ENCODE results near the gene URGCP.
"Not testable (repeated sequence)": the region's sequence is repeated elsewhere in the genome, so short reads cannot be mapped to it uniquely, and the experiment has no call there.

Gene URGCP

DNA sequence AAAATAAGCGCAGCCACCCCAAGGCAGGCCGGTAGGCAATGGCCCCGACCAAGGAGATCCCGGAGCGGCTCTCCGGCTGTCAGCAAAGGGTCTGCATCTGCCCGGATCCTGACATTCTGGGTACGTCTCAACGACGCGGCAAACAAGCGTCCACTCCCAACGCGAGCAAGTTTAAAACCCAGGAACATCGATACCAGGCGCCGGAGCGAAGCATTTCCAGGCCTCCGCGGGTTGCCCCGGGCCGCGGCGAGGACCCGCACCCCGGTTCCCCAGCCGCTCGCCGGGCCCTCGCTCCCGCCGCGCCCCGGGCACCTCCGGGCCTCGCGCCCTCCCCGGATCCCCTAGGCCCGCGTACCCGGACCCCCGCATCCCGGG lies 453 bp downstream of the URGCP start:
- DNase-seq: peak; percentile 22

DNA sequence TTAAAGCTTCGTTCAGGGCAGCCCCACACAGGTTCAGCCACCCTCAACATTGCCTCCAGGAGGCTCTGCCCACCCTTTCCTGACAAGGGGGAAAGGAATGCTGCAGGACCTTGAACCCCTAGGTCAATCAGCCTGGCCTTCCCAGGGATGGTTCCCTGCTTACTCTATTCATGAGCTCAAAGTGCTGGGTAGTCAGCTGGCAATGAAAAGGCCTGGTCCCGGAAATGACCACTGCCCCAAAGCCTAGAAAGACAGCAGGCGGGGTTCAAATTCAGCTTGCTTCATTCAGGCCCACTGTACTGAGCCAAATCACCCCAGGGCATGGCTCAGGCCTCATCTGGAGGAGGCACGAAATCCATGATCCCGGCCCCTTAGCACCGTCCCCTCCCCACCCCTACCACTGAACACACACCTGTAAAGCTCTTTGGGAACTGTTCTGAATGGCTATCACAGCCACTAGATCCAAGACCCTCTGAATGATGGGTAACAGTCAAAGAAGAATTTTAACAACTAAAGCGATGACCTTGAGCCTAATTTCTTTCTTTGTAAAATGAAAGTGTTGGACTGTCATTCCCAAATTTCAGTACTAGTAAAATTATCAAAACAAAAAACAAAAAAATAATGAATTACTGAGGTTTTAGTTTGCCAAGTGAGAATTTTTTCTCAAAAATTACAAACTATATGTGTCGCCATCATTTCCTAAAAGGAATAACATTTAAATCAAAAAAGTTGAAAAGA lies 1.0 kb downstream of the URGCP start:
- no peak for DNase-seq

DNA sequence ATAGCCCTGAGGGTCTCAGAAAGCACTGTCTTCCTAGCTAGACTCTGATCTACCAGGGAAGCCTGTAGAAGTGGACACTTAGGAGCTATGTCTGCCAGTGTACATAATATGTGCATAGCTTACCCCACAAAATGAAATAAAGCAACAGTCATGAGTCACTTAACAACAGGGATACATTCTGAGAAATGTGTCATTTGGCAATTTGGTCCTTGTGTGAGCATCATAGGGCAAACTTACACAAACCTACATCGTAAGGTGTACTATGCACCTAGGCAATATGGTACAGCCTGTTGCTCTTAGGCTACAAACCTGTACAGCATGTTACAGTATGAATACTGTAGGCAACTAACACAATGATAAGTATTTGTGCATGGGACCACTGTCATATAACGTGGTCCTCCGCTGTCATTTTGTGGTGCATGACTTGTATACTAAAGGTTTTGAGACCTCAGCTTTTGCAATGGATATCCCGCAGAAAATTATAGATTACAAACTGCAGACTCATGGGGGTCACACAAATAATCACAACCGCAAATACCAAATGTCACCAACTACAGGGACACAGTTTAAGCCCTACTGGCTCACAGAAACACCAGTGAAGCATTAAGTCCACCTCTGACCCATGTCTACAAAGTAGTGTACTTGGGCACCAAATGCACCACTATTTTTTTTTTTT lies 1.7 kb downstream of the URGCP start:
- no peak for DNase-seq

DNA sequence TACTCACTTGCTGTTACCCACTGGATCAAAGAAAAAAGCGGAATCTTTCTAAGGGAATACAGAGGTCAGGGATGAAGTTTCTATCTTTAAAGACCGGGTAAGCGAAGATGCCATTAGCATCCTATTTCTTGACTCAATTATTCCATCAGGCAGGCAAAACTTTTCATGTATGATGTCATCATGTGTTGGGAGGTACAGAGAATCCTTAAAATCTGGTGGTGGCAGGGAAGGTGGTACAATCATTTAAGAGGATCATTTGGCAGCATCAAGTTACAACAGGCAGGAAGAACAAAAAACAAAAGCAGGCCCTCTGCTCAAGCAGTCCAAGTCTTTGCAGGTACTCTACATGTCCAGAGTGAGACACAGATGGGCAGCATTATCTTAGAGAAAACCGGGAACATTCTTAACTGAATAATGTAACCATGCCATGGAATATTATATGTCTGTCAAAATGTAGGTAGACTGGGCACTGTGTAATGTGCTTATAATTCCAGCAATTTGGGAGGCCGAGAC lies 3.8 kb downstream of the URGCP start:
- DNase-seq: no peak

DNA sequence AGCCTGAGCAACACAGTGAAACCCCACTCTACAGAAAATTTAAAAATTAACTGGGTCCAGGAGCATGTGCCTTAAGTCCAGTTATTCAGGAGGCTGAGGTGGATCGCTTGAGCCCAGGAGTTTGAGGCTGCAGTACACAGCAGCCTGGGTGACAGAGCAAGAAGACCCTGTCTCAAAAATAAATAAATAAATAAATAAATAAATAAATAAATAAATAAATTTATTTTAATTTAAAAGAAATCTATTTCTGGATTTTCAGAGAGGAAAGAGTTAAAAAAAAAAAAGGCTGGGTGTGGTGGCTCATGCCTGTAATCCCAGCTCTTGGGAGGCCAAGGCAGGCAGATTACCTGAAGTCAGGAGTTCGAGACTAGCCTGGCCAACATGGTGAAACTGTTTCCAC lies 7.8 kb downstream of the URGCP start:
- DNase-seq: not testable (repeated sequence)

DNA sequence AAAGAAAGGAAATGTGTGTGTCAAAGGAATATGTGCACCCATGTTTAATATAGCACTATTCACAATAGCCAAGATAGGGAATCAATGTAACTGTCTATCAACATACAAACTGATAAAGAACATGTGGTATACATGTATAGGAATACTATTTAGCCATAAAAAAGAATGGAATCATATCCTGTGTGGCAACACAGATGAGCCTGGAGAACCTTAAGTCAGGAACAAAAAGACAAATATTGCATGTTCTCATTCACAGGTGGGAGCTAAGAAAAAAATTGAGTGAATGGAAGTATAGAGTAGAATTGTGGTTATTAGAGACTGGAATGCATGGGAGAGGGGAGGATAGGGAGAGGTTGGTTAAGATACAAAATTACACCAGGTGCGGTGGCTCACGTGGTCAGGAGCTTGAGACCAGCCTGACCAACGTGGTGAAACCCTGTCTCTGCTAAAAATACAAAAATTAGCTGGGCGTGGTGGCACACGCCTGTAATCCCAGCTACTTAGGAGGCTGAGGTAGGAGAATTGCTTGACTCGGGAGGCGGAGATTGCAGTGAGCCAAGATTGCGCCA lies 10.5 kb downstream of the URGCP start:
- no peak for DNase-seq

DNA sequence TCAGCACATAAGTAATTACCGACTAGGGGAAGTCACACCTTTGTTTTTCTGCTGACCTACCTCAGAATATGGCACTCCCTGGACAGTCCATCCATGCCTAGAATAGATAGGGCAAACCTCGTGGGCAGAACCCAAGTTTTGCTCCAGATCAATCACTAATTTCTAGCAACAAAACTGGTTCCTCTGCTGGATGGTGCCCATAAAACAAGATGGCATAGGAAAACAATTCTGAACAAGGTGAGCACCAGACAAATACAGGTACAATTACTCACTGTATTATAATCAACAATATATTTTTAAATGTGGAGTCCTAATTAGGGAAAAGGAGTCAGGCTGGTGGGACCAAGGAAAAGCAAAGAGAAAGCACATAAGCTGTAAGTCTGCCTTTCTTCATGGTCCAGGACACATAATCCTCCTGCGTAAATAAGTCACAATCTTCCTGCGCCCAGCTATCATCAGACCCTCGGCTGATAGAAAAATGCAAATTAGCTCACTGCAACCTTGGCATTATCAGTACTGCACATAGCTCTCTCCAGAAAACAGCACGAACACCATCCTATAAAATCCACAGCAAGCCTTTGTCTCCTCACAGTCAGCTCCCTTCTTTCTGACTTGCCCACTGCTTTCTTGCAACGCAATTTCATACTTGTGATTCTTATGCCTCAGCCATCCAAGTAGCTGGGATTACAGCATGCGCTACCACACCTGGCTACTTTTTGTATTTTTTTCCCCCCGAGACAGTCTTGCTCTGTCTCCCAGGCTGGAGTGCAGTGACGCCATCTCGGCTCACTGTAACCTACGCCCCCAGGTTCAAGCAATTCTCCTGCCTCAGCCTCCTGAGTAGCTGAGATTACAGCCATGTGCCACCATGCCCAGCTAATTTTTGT lies 15.1 kb downstream of the URGCP start:
- DNase-seq: no peak

DNA sequence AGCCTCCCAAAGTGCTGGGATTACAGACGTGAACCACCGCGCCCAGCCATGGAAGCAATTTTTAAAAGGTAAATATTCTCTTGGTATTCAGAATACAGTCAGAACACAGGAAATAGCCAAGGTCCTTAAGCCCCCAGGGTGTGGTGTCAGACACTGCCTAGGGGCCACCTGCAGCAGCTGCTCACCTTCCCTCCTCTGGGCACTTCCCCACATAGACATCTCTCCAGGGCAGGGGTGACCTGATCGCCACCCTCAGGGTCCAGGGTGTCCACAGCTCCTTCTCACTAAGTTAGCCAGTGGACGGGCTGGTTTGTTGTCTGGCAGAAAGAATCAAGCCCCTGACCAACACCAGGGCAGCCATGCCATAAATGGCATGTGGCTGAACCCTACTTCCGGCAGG lies 15.9 kb downstream of the URGCP start:
- no peak for DNase-seq

DNA sequence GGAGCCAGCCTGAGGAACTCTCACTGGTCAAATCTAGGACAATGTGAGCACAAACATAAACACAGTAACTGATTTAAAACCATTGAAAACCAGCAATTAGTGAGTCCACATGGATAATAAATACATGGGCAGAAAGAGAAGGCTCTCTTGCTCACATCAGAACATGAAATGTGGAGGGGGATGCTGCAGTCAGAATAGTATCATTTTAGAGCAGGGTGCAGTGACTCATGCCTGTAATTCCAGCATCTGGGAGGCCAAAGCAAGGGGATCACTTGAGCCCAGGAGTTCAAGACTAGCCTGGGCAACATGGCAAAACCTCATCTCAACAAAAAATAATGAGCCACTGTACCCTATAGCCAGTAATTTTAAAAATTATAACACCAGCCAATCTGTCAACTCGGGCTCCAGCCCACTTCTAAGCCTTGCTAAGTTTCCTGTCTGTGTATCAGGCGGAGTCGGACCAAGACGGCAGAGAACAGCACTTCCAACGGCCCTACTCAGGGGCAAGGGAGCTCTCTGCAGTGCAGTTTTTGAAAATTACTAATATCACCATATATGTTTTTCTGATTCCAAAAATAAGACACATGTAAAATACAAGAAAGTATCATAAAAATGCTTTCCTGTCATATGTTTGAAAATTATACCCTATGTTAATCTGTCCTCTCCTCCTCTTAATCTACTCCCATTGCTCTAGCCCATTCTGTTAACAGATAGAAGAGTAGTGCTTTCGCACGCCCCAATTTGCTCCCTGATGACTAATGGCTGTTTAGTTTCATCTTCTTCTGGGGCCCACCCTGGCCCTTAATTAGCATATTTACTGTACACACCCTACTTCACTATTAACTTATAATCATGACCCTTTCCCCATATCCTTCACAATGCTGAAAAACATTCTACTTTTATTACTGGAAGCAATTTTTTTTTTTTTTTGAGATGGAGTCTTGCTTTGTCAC lies 17.1 kb downstream of the URGCP start:
- DNase-seq: no peak

DNA sequence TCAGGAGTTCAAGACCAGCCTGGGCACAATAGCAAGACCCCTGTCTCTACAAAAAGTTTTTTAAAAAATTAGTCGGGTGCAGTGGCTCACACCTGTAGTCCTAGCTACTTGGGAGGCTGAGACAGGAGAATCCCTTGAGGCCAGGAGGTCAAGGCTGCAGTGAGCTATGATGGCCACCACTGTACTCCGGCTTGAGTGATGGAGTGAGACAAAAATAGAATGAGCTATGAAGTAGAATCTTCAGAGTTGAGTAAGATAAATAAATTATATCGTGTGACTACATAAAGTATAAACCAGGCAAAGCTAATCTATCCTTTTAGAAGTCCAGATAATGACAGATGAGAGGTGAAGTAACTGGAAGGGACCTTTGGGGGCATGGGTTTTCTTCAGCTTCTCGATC lies 21.8 kb downstream of the URGCP start:
- DNase-seq: no peak

DNA sequence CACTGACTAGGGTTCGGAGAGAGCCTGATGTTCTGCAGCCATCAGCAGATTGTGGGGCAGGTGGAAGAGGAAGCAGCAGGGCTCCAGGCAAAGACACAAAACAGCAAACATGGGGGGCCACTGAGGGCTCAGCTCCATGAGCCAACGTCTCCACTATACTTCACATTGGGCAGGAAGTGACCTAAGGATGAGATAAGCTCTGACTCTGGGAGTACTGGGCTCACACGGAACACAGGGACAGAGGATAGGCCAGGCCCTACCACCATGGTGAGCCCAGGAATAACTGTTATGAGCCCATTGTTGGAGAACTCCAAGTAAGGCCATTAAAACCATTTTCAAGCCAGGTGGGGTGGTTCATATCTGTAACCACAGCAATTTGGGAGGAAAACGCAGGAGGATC lies 22.2 kb downstream of the URGCP start:
- no peak for DNase-seq

DNA sequence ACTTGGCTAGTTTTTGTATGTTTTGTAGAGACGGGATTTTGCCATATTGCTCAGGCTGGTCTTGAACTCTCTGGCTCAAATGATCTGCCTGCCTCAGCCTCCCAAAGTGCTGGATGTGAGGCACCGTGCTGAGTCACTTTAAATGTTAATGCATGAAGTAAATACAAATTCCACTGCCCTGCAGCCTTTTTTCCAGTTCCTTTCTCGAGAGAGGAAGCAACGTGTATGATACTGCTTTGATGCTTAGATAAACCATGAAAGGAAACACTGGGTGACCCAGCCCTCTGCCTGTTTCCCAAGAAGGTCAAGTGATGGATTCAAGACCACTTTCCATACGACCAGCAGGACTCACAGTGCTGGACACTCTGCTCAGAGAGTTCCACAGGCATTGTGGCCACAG lies 25.8 kb downstream of the URGCP start:
- DNase-seq: no peak

DNA sequence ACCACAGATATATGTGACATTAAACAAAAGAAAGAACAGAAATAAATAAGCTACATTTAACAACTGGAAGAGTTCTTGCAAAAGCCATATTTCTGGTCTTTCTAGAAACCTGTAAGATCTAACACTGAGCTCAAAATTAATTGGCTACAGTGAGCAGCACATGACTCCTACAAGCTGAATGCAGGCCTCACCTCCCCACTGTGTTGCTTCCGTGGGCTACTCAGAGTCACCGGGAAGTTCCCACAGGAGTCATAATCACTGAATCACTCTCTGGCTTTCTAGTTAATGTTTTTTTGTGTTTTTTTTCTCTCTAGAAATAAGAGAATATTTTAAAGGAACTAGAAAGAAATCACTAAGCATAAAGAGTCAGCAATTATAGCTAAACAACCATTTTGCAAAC lies 26.9 kb downstream of the URGCP start:
- no peak for DNase-seq

DNA sequence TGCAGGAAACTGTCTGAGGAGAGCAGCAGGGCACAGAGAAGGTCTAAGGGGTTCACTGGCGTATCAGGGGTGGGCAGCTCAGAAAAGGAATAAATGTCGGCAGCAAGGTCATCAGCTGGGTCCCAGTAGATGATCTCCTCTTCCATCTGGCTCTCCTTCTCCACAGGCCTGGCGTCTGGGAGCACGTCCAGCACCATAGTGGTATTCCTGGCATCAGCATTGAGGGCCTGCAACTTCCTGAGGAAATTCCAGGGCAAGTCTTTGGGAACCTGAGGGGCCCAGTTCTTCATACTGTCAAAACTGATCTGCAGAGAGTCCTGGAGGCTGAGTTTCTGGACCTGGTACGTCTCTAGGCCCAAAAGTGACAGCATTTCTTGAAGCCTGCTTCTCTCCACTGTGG lies 27.5 kb downstream of the URGCP start:
- no peak for DNase-seq

DNA sequence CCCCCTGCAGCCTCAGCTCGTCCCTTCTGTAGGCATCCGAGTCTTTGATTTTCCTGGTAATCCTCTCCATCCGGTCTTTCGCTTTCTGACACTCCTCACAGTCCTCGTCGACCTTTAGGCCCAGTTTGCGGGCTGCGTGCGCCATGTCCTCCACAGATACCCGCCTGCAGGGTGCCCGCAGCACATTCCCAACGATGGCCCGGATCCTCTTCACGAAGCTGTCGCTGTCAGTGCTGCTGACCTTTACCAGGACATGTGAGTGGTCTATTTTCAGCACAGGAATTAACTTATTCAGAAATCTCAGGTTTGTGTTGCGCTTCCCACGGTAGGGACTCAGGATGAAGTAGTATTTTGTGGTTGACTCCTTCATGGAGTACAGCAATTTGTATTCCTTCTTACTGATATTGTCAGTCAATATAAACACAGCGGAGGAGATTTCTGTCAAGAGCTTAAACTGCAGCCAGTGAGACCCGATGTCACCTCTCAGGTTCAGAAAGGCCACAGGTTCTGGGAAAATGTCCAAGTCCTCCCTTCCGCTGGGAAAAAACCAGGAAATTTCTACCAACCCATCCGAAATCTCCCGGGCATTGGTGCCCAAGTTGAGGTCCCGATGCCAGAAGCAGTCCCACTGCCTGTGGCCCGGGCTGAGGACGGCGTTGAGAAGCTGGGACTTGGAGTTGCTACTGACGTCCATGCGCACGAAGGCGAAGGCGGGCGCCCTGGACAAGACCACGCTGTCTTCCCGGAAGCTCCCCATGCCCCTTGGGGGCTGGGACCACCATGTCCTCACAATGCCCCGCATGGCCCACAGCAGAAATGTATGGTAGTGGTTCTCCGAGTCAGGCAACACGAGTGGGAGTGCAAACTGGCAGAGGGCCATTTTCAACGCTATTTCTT lies 28.2 kb downstream of the URGCP start:
- DNase-seq: no peak

DNA sequence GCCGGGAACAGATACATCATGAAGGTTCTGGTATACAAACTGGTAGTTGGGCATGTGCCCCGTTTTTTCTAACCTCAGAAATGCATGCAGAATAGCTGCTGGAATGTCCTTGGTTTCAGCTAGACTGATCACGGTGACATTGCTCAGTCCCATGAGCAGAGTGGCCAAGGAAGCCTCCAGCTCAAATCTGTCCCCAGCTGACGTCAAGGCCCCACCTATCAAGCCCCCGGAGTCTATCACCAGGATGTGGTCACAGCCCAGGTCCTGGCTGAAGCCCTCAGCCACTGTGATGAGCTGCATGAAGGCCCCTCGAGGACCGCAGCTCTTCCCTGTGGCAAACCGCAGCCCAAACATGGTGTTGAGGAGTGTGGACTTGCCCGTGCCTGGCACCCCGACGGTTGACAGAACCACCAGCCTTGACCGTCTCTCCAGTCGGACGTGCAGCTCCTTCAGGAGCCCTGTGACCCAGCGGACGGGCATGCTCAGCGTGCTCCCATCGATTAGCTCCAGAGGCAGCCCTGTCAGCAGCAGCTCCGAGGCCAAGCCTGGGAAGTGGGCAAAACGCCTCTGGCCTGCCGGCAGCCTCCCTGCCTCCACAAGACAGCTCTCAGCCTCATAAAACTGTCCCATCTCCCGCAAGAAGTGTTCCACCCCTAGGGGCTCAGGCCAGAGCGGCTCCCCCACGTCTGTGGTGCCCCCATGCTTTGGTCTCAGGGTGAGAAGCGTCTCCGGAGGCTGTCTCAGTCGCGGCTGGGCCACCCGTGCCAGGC lies 29.2 kb downstream of the URGCP start:
- DNase-seq: no peak

DNA sequence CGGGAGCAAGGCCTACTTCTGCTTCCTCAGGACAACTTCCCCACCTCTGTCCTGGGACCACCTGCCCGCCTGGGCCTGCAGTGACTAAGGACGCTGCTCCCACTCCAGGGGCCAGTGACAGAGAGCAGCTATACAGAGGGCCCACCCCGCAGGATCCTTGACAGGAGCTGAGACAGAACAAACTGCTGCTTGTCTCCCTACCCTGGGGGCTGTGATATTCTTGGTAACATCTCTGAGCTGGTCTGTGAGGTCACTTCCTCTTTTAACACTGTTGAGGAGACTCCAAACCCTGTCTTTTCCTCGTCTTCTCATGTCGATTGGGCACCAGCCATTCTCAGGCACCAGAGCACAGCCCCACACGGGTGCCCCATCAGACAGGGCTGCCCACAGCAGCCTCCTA lies 30.2 kb downstream of the URGCP start:
- DNase-seq: no peak

DNA sequence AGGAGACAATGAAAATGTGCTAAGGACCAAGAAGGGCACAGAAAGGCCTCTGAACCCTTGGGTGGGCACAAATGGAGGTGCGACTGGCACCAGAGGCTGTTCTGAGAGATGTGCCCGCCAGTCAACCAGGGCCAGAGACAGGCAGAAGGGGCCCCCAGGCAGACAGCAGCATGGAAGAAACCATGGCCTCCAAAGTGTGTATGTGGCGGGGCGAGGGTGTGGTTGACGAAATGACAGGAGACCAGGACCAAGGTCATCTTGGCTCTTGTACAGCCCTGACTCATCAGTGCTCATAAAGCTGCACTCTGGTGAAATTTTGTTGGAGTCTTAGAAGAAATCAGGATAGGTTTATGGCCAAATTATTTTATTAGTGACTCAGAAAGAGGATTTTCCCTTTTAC lies 33.1 kb downstream of the URGCP start:
- no peak for DNase-seq

DNA sequence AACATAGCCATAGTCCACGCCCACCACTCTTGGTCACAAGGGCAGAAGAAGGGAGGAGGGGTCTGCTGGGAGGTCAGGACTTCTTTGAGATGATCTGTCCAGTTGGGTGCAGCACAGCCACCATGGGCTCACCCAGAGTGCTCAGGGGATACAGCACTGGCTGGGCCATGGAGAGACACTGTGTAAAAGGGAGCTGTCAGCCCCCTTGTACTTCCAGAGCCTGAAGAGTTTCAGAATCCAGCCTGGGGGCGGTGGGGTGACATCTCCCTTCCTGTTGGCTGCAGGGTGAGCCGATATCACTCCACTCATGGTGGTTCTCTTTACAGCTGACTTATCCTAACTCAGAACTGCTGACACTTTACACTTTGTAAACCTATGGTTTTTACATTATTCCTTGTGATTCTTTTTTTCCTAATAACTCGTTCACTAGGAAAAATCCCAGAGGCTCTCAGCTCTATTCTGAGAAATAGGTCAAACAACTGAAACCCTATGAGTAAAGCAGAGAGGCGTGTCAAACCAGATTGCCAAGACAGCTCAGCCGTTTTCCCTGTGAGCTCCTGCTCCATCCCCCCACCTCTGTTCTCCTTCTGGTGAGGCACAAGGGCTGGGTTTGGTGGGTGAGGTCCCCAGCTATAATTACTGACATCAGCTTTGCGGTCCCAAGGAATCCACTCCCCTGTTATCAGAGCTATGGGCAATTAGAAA lies 33.8 kb downstream of the URGCP start:
- peak; percentile 11 for DNase-seq

DNA sequence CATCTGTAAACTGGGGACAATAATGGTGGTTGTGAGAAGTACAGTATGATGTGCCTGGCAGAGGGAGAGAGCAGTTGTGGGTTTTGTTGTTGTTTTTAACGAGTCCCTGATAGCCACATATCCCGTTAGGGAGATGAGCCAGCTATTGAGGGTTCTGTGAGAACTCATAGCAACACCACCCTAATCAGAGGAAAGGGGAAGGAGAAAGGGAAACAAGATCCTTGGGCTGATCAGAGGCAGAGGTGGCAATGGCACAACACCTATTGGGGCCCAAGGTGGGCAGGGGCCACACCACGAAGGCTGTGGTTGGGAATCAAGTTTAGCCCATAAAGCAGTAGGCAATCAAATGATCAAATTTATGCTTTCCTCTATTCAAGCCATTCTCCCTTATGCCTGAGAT lies 35.3 kb downstream of the URGCP start:
- no peak for DNase-seq

All from midbrain (tissue), 1 donor.